ENCODE measurements around the gene AOC1.

DNA sequence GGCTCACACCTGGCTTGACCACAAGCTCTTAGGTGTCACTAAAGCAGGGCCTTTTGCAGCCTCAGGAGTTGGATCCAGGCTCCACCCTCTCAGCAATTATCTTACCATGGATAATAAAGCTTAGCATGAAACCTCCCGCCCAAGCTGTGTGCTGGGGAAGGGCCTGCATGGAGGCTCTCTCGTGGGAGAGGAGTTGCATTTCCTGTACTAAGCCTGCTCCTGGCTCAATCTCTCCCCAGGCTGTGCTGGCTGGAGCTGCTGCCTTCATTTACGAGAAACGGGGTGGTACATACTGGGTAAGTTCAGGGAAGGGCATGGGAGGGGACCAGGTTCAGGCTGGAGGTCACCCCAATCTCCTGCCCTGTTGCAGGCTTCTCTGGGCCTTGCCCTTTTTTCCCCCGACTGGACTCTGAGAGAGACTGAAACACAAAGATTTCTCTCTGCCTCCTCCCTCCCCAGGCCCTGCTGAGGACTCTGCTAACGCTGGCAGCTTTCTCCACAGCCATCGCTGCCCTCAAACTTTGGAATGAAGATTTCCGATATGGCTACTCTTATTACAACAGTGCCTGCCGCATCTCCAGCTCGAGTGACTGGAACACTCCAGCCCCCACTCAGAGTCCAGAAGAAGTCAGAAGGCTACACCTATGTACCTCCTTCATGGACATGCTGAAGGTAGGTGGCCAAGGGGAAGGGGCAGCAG lies 49.0 kb upstream of the AOC1 start:
- TF ChIP-seq POLR2A (IDR thresholded peaks at IDR 0.05; ENCODE audit: low read depth) (no peak), POLR2AphosphoS5 (IDR thresholded peaks at IDR 0.05) (no peak), EP300 (IDR thresholded peaks at IDR 0.05) (no peak)
- TF ChIP-seq, protein P1, sequence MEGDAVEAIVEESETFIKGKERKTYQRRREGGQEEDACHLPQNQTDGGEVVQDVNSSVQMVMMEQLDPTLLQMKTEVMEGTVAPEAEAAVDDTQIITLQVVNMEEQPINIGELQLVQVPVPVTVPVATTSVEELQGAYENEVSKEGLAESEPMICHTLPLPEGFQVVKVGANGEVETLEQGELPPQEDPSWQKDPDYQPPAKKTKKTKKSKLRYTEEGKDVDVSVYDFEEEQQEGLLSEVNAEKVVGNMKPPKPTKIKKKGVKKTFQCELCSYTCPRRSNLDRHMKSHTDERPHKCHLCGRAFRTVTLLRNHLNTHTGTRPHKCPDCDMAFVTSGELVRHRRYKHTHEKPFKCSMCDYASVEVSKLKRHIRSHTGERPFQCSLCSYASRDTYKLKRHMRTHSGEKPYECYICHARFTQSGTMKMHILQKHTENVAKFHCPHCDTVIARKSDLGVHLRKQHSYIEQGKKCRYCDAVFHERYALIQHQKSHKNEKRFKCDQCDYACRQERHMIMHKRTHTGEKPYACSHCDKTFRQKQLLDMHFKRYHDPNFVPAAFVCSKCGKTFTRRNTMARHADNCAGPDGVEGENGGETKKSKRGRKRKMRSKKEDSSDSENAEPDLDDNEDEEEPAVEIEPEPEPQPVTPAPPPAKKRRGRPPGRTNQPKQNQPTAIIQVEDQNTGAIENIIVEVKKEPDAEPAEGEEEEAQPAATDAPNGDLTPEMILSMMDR (IDR thresholded peaks at IDR 0.05) = no peak
